B cell (primary cell): ENCODE data around the gene MRPL54. TPM values are rescaled to one million over a fixed set of nuclear protein-coding genes. Genes with fewer than 3 reads are reported as not detected.

ENCODE experiments used
- ATAC-seq: fragments of 200-7000 bp; cut with Tn5 transposase; one replicate; pipeline ENCODE4 v1.10.0; 2021; ENCODE audit warnings: low read depth, mild to moderate bottlenecking, moderate number of reproducible peaks, moderate library complexity
- CTCF ChIA-PET: fragments of 350-600 bp; sonication (Branson Sonifier 250); formaldehyde crosslinking; loops from one replicate; lab custom pipeline; 2021; ENCODE audit warnings: antibody characterized with exemption, inconsistent platforms; lab: Charles Lee
- POLR2A ChIA-PET: fragments of 350-600 bp; sonication (Branson Sonifier 250); formaldehyde crosslinking; loops from one replicate; lab custom pipeline; 2021; ENCODE audit warnings: antibody characterized with exemption; lab: Charles Lee
- DNase-seq: peaks from one replicate; pipeline ENCODE4 v3.0.0; 2013
- H2AFZ ChIP-seq: 2 replicates; pipeline ENCODE4 v1.6.1; 2012; ENCODE audit warnings: mild to moderate bottlenecking, low read depth, low read length; ENCODE audit not compliant: insufficient read depth, poor library complexity, severe bottlenecking
- H3K27ac ChIP-seq, 2 donors: 1 replicate in 1 of 2; 2 replicates in 1 of 2; pipeline ENCODE4 v1.5.1; 2012 to 2013; ENCODE audit warnings: low read length in 2 of 2, mild to moderate bottlenecking in 2 of 2, moderate library complexity in 1 of 2
- H3K27me3 ChIP-seq, 4 experiments: fragments of 200-600 bp in 1 of 4; sonication (generic) in 1 of 4; replicated peaks in 1 of 4; 1 replicate in 2 of 4; 2 replicates in 2 of 4; pipeline versions ENCODE4 v1.6.1 to v1.7.0; 2013 to 2016; ENCODE audit warnings: low read length in 3 of 4, mild to moderate bottlenecking in 2 of 4, mixed read lengths in 1 of 4, moderate library complexity in 1 of 4; ENCODE audit not compliant: insufficient read depth in 4 of 4, control insufficient read depth in 3 of 4; ENCODE audit errors: control extremely low read depth in 1 of 4
- H3K36me3 ChIP-seq, 2 experiments: replicated peaks in 1 of 2; 1 replicate in 1 of 2; 2 replicates in 1 of 2; pipeline versions ENCODE4 v1.6.1 to v1.7.1; 2013; ENCODE audit warnings: low read length in 1 of 2; ENCODE audit not compliant: insufficient read depth in 2 of 2, control insufficient read depth in 1 of 2; ENCODE audit errors: control extremely low read depth in 1 of 2, extremely low read depth in 1 of 2
- H3K4me1 ChIP-seq, 2 donors: fragments of 200-600 bp in 1 of 2; sonication (generic) in 1 of 2; 1 replicate in 1 of 2; 2 replicates in 1 of 2; pipeline versions ENCODE4 v1.5.1 to v1.6.1; 2013 to 2017; ENCODE audit warnings: low read length in 2 of 2; ENCODE audit not compliant: control insufficient read depth in 2 of 2, insufficient read depth in 2 of 2
- H3K4me2 ChIP-seq: replicated peaks from 2 replicates; pipeline ENCODE3; 2012; ENCODE audit warnings: mild to moderate bottlenecking, low read depth, low read length; ENCODE audit not compliant: poor library complexity, severe bottlenecking
- H3K4me3 ChIP-seq, 5 experiments: fragments of 200-600 bp in 1 of 5; sonication (generic) in 1 of 5; 1 replicate in 3 of 5; 2 replicates in 2 of 5; pipeline versions ENCODE4 v1.5.1 to v1.7.0; 2011 to 2016; ENCODE audit warnings: low read length in 4 of 5, mild to moderate bottlenecking in 4 of 5, low read depth in 2 of 5, control low read depth in 1 of 5, moderate library complexity in 1 of 5; ENCODE audit not compliant: insufficient read depth in 1 of 5; ENCODE audit errors: control extremely low read depth in 1 of 5, extremely low read depth in 1 of 5
- H3K79me2 ChIP-seq: fragments of 200-600 bp; sonication (generic); one replicate; pipeline ENCODE4 v1.6.0; 2016; ENCODE audit warnings: low read length; ENCODE audit not compliant: control insufficient read depth, insufficient read depth
- H3K9ac ChIP-seq: fragments of 200-600 bp; sonication (generic); 2 replicates; pipeline ENCODE4 v1.6.1; 2017; ENCODE audit warnings: mild to moderate bottlenecking, low read length, moderate library complexity
- H3K9me3 ChIP-seq, 3 donors: one replicate each; pipeline versions ENCODE4 v1.6.1 to v1.7.1; 2013; ENCODE audit warnings: low read length in 2 of 3; ENCODE audit not compliant: control insufficient read depth in 2 of 3, insufficient read depth in 1 of 3; ENCODE audit errors: control extremely low read depth in 1 of 3
- H4K20me1 ChIP-seq: 2 replicates; pipeline ENCODE4 v1.6.0; 2012; ENCODE audit warnings: mild to moderate bottlenecking, low read length; ENCODE audit not compliant: insufficient read depth, control insufficient read depth, poor library complexity, severe bottlenecking
- H3K27ac Mint-ChIP-seq: one replicate; pipeline ENCODE4 v1.8.0; 2021; ENCODE audit warnings: mixed read lengths
- H3K27me3 Mint-ChIP-seq: one replicate; pipeline ENCODE4 v1.8.0; 2021; ENCODE audit warnings: mixed read lengths
- H3K4me1 Mint-ChIP-seq: one replicate; pipeline ENCODE4 v1.8.0; 2021; ENCODE audit warnings: mixed read lengths
- H3K4me3 Mint-ChIP-seq: one replicate; pipeline ENCODE4 v1.8.0; 2021; ENCODE audit warnings: mixed read lengths
- H3K9me3 Mint-ChIP-seq: one replicate; pipeline ENCODE4 v1.8.0; 2022; ENCODE audit warnings: mixed read lengths; ENCODE audit not compliant: insufficient read depth
- CTCF ChIP-seq: fragments of 200-600 bp; IDR thresholded peaks from one replicate; pipeline ENCODE4 v1.8.0; 2022; ENCODE audit warnings: antibody characterized with exemption, mild to moderate bottlenecking
- EZH2 ChIP-seq: IDR thresholded peaks from 2 replicates; pipeline ENCODE4 v1.6.1; 2012; ENCODE audit warnings: borderline replicate concordance, low read depth, mild to moderate bottlenecking, moderate library complexity, low read length; ENCODE audit not compliant: insufficient read depth, poor library complexity, severe bottlenecking
- WGBS: methylation state at CpG from one replicate; pipeline ENCODE4 v1.1.5; 2013; ENCODE audit warnings: missing lambda C conversion rate; ENCODE audit not compliant: insufficient coverage; 5-methylcytosine and 5-hydroxymethylcytosine counted together
- intact Hi-C: fragments of 100-400 bp; cut with micrococcal nuclease; formaldehyde crosslinking; loops from one replicate; pipeline ENCODE4 v1.10.0; 2022
- polyA plus RNA-seq: library from polyadenylated mRNA; depleted of rRNA; stranded (reverse); fragments of >200 nt; gene quantifications from 2 replicates; pipeline ENCODE4 v1.2.3, GENCODE V29; 2012
- total RNA-seq, 2 donors: library from RNA; stranded (reverse); fragments of 120-200 nt in 1 of 2; gene quantifications; 1 replicate in 1 of 2; 2 replicates in 1 of 2; pipeline versions ENCODE4 v1.2.3 to v1.2.4, GENCODE V29; 2013 to 2022

MRPL54 gene
- total and polyA plus RNA-seq, 2 donors (not counting 1 experiment from before 2014, with no cell fraction given): 54.3 to 75.1 TPM

GRCh38 chr19:3785938-3786824 is 23.7 kb downstream of the MRPL54 start, which contains the start of gene MATK:
Gene MATK, minus strand, starts transcription at chr19:3786381. Its CDS starts 1,246 bp downstream, at chr19:3785135.
- no peaks in the 10 kb centered on the region for H4K20me1 ChIP-seq
- intact Hi-C loops: no loop called here
- Mint-ChIP-seq H3K9me3 (peaks cover 8% of the 10 kb centered on the region), H3K4me3 (peak within 1 kb of the TSS; percentile 79), H3K27me3 (no peaks in the 10 kb centered on the region), H3K27ac (no peak within 1 kb of the TSS), H3K4me1 (peaks cover 22% of the 10 kb centered on the region)
- WGBS: under 1% methylated on average over 78 of the region's 101 CpGs
- H3K4me2 ChIP-seq: peak within 1 kb of the TSS; percentile 95
- ChIA-PET CTCF (no interaction called here), POLR2A (no interaction called here)
- H3K9me3 ChIP-seq: peaks cover 0 to 29% (median 21%) of the 10 kb centered on the region in 3 donors
- H3K4me3 ChIP-seq: peak within 1 kb of the TSS in 4 of 5 experiments; percentile 33 to 65 (median 62)
- peak within 1 kb of the TSS; percentile 63 for H3K9ac ChIP-seq
- H3K4me1 ChIP-seq: peaks cover 11 to 13% of the 10 kb centered on the region in 2 donors
- H3K36me3 ChIP-seq: no peaks in the 10 kb centered on the region
- no peak within 1 kb of the TSS for H3K27ac ChIP-seq
- DNase-seq (peak; percentile 47), ATAC-seq (peak; percentile 18)
- peaks cover 0 to 4% (median 0%) of the 10 kb centered on the region in 4 experiments for H3K27me3 ChIP-seq
- TF ChIP-seq CTCF (no peak), EZH2 (no peak)
- no peaks in the 10 kb centered on the region for H3K79me2 ChIP-seq
- H2AFZ ChIP-seq: peak within 1 kb of the TSS; percentile 79
